ENCODE measurements around the gene ANO8.

- TF ChIP-seq CTCF (IDR thresholded peaks at IDR 0.05; ENCODE audit: low read length), result no peak
- no peak for TF ChIP-seq EZH2phosphoT487 (IDR thresholded peaks at IDR 0.05; ENCODE audit: low read length)
- no peak for TF ChIP-seq EZH2 (optimal IDR thresholded peaks at IDR 0.05; ENCODE audit: low read depth, low read length)
These were observed 45.9 kb upstream of the ANO8 start for GRCh38 chr19:17380426-17381138.
